ENCODE data around the gene FSD2.

Gene FSD2

DNA sequence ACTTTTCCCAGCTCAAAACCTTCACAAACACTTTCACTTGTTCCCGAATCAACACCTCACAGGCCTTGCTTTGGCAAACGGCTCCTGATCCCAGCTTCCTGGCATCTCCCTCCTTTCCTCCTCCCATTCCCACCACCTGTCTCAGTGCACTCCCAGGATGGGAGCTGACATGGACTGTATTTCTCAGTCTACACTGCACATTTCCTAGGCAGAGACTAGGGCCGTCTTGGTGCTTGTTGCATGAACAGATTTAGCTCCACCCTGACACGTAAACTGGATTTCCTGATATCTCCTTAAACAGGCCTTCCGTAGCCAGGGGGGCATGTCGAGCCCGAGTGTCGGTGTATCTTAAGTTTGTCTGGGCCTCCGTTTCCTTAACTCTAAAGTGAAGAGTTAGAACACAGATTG, 2.8 kb upstream of the FSD2 start:
- no peak for TF ChIP-seq CTCF (IDR thresholded peaks at IDR 0.05; ENCODE audit: low read depth, low read length)
- no peak for TF ChIP-seq EZH2phosphoT487 (IDR thresholded peaks at IDR 0.05; ENCODE audit: low read depth)
- Histone ChIP-seq H3K36me3 (replicated peaks; ENCODE audit: low read depth, low read length) (no peaks in the 10 kb centered on the region), H3K9ac (ENCODE audit: low read length) (peak overlapping the region; percentile 73), H4K20me1 (ENCODE audit: insufficient read depth, low read length) (peaks cover 26% of the 10 kb centered on the region), H2AFZ (ENCODE audit: low read depth, low read length) (peak overlapping the region; percentile 96), H3K27me3 (ENCODE audit: low read depth, low read length) (no peaks in the 10 kb centered on the region), H3K4me1 (ENCODE audit: low read length) (peaks cover 31% of the 10 kb centered on the region), H3K4me3 (ENCODE audit: low read length) (peak overlapping the region; percentile 86), H3K27ac (ENCODE audit: low read length) (peak overlapping the region; percentile 87), H3K4me2 (ENCODE audit: low read length) (peak overlapping the region; percentile 96), H3K79me2 (ENCODE audit: low read length) (peaks cover 39% of the 10 kb centered on the region), H3K9me3 (ENCODE audit: insufficient read depth, low read length) (no peaks in the 10 kb centered on the region)

- H3K4me1 ChIP-seq (ENCODE audit: low read length), result peaks cover 31% of the 10 kb centered on the region
- peak overlapping the region; percentile 86 for H3K4me3 ChIP-seq (ENCODE audit: low read length)
- peaks cover 26% of the 10 kb centered on the region for H4K20me1 ChIP-seq (ENCODE audit: insufficient read depth, low read length)
- peak overlapping the region; percentile 87 for H3K27ac ChIP-seq (ENCODE audit: low read length)
- peak overlapping the region; percentile 96 for H3K4me2 ChIP-seq (ENCODE audit: low read length)
- H3K36me3 ChIP-seq (replicated peaks; ENCODE audit: low read depth, low read length), result no peaks in the 10 kb centered on the region
- H2AFZ ChIP-seq (ENCODE audit: low read depth, low read length), result peak overlapping the region; percentile 96
- TF ChIP-seq EZH2phosphoT487 (IDR thresholded peaks at IDR 0.05; ENCODE audit: low read depth) (no peak), CTCF (IDR thresholded peaks at IDR 0.05; ENCODE audit: low read depth, low read length) (no peak)
- peak overlapping the region; percentile 73 for H3K9ac ChIP-seq (ENCODE audit: low read length)
- peaks cover 36% of the 10 kb centered on the region for H3K79me2 ChIP-seq (ENCODE audit: low read length)
- no peaks in the 10 kb centered on the region for H3K9me3 ChIP-seq (ENCODE audit: insufficient read depth, low read length)
- H3K27me3 ChIP-seq (ENCODE audit: low read depth, low read length), result no peaks in the 10 kb centered on the region
These were observed 2.2 kb upstream of the FSD2 start for GRCh38 chr15:82807920-82808633.

GRCh38 chr15:82804575-82804949, 1.3 kb downstream of the FSD2 start:
- H3K9me3 ChIP-seq (ENCODE audit: insufficient read depth, low read length), result no peaks in the 10 kb centered on the region
- peaks cover 15% of the 10 kb centered on the region for H3K27me3 ChIP-seq (ENCODE audit: low read depth, low read length)
- H3K4me3 ChIP-seq (ENCODE audit: low read length), result no peak overlapping the region
- H3K36me3 ChIP-seq (replicated peaks; ENCODE audit: low read depth, low read length), result no peaks in the 10 kb centered on the region
- H3K79me2 ChIP-seq (ENCODE audit: low read length), result peaks cover under 1% of the 10 kb centered on the region; the same call in 1 of the 2 replicates
- peaks cover 30% of the 10 kb centered on the region for H3K4me1 ChIP-seq (ENCODE audit: low read length)
- no peak overlapping the region for H3K4me2 ChIP-seq (ENCODE audit: low read length)
- H2AFZ ChIP-seq (ENCODE audit: low read depth, low read length), result no peak overlapping the region
- TF ChIP-seq EZH2phosphoT487 (IDR thresholded peaks at IDR 0.05; ENCODE audit: low read depth), result no peak
- no peak for TF ChIP-seq CTCF (IDR thresholded peaks at IDR 0.05; ENCODE audit: low read depth, low read length)
- no peak overlapping the region for H3K9ac ChIP-seq (ENCODE audit: low read length)
- H4K20me1 ChIP-seq (ENCODE audit: insufficient read depth, low read length), result no peaks in the 10 kb centered on the region
- H3K27ac ChIP-seq (ENCODE audit: low read length), result no peak overlapping the region

- no peaks in the 10 kb centered on the region for H4K20me1 ChIP-seq (ENCODE audit: insufficient read depth, low read length)
- H3K36me3 ChIP-seq (replicated peaks; ENCODE audit: low read depth, low read length), result no peaks in the 10 kb centered on the region
- no peak for TF ChIP-seq EZH2phosphoT487 (IDR thresholded peaks at IDR 0.05; ENCODE audit: low read depth)
- no peak for TF ChIP-seq CTCF (IDR thresholded peaks at IDR 0.05; ENCODE audit: low read depth, low read length)
- no peak overlapping the region for H2AFZ ChIP-seq (ENCODE audit: low read depth, low read length)
- no peak overlapping the region for H3K4me3 ChIP-seq (ENCODE audit: low read length)
- peaks cover 15% of the 10 kb centered on the region for H3K27me3 ChIP-seq (ENCODE audit: low read depth, low read length)
- no peak overlapping the region for H3K4me2 ChIP-seq (ENCODE audit: low read length)
- no peak overlapping the region for H3K27ac ChIP-seq (ENCODE audit: low read length)
- H3K9me3 ChIP-seq (ENCODE audit: insufficient read depth, low read length), result no peaks in the 10 kb centered on the region
- H3K9ac ChIP-seq (ENCODE audit: low read length), result no peak overlapping the region
- peaks cover 30% of the 10 kb centered on the region for H3K4me1 ChIP-seq (ENCODE audit: low read length)
- H3K79me2 ChIP-seq (ENCODE audit: low read length), result no peaks in the 10 kb centered on the region
These were observed 1.9 kb downstream of the FSD2 start for GRCh38 chr15:82803793-82804574.
